ENCODE data around the gene ADRA2C. TPM values are rescaled to one million over a fixed set of nuclear protein-coding genes. Genes with fewer than 3 reads are reported as not detected.

Gene ADRA2C
- polyA plus RNA-seq, 2 of the 4 experiments (the other 2 are of a cell fraction), result 1.9 to 4.1 TPM

DNA sequence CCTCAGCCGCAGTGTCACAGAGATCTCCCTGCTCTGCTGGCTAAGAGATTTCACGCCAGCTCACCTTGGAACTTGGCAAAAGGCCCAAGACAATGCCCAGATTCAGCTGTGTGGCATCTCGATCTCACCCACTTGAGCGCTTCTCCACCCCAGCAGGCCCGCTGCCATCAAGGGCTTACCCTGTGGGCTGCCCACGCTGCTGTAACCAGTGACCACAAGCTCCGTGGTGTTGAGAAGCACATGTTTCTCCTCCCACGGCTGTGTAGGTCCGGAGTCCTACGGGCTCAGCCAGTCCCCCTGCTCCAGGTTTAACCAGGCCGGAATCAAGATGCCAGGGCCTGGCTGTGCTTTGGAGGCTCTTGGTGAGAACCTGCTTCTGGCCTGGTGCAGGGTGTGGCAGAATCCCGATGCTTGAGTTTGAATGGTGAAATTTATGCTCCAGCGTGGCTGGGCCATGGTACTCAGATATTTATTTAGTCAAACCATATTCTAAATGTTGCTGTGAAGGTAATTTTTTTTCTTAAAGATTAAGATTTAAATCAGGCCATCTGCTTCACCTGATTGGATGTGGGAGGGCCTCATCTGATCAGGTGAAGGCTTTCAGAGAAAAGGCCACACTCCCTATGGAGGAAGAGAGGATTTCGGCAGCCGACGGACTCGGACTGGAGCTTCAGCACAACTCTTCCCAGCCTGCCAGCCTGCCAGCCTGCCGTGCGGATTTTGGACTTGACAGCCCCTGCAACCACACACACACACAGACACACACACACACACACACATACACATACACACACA lies 24.8 kb upstream of the ADRA2C start:
- no peak for FAIRE-seq

DNA sequence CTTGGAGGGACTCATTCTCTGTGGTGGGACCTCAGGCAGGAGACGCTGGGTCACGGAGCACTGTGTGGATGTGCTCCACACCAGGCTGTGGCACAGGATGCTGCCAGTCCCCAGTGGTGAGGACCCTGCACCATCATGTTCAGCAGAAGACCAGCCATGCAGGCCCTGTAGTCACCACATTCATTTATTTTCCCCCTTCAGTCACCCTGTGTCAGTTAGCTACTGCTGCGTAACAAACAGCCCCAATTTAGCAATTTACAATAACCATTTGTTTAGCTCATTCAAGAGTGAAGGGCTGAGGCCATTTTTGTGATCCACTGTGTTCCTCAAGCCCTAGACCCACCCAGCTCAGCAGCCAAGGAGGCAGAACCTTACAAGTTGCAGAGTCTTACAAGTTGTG lies 23.6 kb upstream of the ADRA2C start:
- DNase-seq (ENCODE audit: low read depth in 1 of 2, low spot score in 1 of 2), result no peak
- ChIA-PET CTCF (no interaction called here), POLR2A (no interaction called here)
- Histone ChIP-seq H3K4me3 (no peak overlapping the region), H3K9me3 (peaks cover 11% of the 10 kb centered on the region; the same call in 2 of the 3 replicates), H3K4me2 (no peak overlapping the region), H3K4me1 (no peaks in the 10 kb centered on the region; the same call in 2 of the 3 replicates), H3K27ac (no peak overlapping the region)
- no peak for FAIRE-seq
- TF ChIP-seq, protein P1, sequence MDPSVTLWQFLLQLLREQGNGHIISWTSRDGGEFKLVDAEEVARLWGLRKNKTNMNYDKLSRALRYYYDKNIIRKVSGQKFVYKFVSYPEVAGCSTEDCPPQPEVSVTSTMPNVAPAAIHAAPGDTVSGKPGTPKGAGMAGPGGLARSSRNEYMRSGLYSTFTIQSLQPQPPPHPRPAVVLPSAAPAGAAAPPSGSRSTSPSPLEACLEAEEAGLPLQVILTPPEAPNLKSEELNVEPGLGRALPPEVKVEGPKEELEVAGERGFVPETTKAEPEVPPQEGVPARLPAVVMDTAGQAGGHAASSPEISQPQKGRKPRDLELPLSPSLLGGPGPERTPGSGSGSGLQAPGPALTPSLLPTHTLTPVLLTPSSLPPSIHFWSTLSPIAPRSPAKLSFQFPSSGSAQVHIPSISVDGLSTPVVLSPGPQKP (IDR thresholded peaks at IDR 0.05; ENCODE audit: low read depth, low read length), result no peak
- TF ChIP-seq TP53 (CRISPR knock-in tag; IDR thresholded peaks at IDR 0.05), result no peak
- TF ChIP-seq HEYL (CRISPR knock-in tag; IDR thresholded peaks at IDR 0.05), result no peak
- no peak for TF ChIP-seq TFCP2L1 (CRISPR knock-in tag; IDR thresholded peaks at IDR 0.05)
- no peak for TF ChIP-seq RCOR1 (IDR thresholded peaks at IDR 0.05; ENCODE audit: low read depth, low read length)
- TF ChIP-seq HOXA7 (CRISPR knock-in tag; IDR thresholded peaks at IDR 0.05), result no peak
- no peak for TF ChIP-seq FOSB (CRISPR knock-in tag; IDR thresholded peaks at IDR 0.05)
- no peak for TF ChIP-seq RAD21 (conservative IDR thresholded peaks at IDR 0.05 in 1 of 2, IDR thresholded peaks at IDR 0.05 in 1 of 2)
- TF ChIP-seq CBX8 (IDR thresholded peaks at IDR 0.05), result no peak
- no peak for TF ChIP-seq NFE2L2 (conservative IDR thresholded peaks at IDR 0.05; ENCODE audit: low read length)
- TF ChIP-seq, protein P2, sequence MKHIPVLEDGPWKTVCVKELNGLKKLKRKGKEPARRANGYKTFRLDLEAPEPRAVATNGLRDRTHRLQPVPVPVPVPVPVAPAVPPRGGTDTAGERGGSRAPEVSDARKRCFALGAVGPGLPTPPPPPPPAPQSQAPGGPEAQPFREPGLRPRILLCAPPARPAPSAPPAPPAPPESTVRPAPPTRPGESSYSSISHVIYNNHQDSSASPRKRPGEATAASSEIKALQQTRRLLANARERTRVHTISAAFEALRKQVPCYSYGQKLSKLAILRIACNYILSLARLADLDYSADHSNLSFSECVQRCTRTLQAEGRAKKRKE (CRISPR knock-in tag; IDR thresholded peaks at IDR 0.05; ENCODE audit: low read depth), result no peak
- no peak for TF ChIP-seq MAFK (IDR thresholded peaks at IDR 0.05; ENCODE audit: partially characterized antibody)
- no peak for TF ChIP-seq GATA3 (IDR thresholded peaks at IDR 0.05; ENCODE audit: borderline replicate concordance)
- no peak for TF ChIP-seq ZFP36 (IDR thresholded peaks at IDR 0.05; ENCODE audit: borderline replicate concordance, partially characterized antibody)
- TF ChIP-seq, protein P3, sequence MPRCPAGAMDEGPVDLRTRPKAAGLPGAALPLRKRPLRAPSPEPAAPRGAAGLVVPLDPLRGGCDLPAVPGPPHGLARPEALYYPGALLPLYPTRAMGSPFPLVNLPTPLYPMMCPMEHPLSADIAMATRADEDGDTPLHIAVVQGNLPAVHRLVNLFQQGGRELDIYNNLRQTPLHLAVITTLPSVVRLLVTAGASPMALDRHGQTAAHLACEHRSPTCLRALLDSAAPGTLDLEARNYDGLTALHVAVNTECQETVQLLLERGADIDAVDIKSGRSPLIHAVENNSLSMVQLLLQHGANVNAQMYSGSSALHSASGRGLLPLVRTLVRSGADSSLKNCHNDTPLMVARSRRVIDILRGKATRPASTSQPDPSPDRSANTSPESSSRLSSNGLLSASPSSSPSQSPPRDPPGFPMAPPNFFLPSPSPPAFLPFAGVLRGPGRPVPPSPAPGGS (IDR thresholded peaks at IDR 0.05), result no peak
- TF ChIP-seq HOXB13 (CRISPR knock-in tag; IDR thresholded peaks at IDR 0.05; ENCODE audit: low read depth), result no peak
- no peak for TF ChIP-seq ZSCAN20 (CRISPR knock-in tag; IDR thresholded peaks at IDR 0.05)
- WGBS (ENCODE audit: missing lambda C conversion rate), result 19% methylated on average over 3 of the region's 3 CpGs
- ATAC-seq, result no peak

More for the DNA sequence above, 24.8 kb upstream of the ADRA2C start:
- Histone ChIP-seq H3K4me1 (no peaks in the 10 kb centered on the region; the same call in 2 of the 3 replicates), H3K4me3 (no peak overlapping the region), H3K27ac (no peak overlapping the region), H3K4me2 (no peak overlapping the region), H3K9me3 (peaks cover 8% of the 10 kb centered on the region; the same call in 1 of the 3 replicates)
- ATAC-seq, result no peak
- ChIA-PET POLR2A (no interaction called here), CTCF (interaction anchor here (0.8 kb wide), 1 partner anchor 19 kb away, joined by 4 read pairs; no protein-coding TSS in a partner anchor)
- no peak for TF ChIP-seq RCOR1 (IDR thresholded peaks at IDR 0.05; ENCODE audit: low read depth, low read length)
- TF ChIP-seq MAFK (IDR thresholded peaks at IDR 0.05; ENCODE audit: partially characterized antibody), result no peak
- TF ChIP-seq NPAS2 (CRISPR knock-in tag; IDR thresholded peaks at IDR 0.05; ENCODE audit: borderline replicate concordance), result no peak
- no peak for TF ChIP-seq JUN (IDR thresholded peaks at IDR 0.05)
- TF ChIP-seq ZFP36 (IDR thresholded peaks at IDR 0.05; ENCODE audit: borderline replicate concordance, partially characterized antibody), result no peak
- no peak for TF ChIP-seq MAZ (IDR thresholded peaks at IDR 0.05; ENCODE audit: borderline replicate concordance, low read depth, low read length)
- TF ChIP-seq BHLHE40 (IDR thresholded peaks at IDR 0.05; ENCODE audit: low read depth, low read length), result no peak
- TF ChIP-seq, protein P1 (IDR thresholded peaks at IDR 0.05; ENCODE audit: low read depth, low read length), result no peak
- TF ChIP-seq SREBF2 (IDR thresholded peaks at IDR 0.05), result no peak
- TF ChIP-seq, protein P4, sequence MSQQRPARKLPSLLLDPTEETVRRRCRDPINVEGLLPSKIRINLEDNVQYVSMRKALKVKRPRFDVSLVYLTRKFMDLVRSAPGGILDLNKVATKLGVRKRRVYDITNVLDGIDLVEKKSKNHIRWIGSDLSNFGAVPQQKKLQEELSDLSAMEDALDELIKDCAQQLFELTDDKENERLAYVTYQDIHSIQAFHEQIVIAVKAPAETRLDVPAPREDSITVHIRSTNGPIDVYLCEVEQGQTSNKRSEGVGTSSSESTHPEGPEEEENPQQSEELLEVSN (IDR thresholded peaks at IDR 0.05; ENCODE audit: borderline replicate concordance, low read depth), result no peak
- TF ChIP-seq FOSB (CRISPR knock-in tag; IDR thresholded peaks at IDR 0.05), result no peak
- no peak for TF ChIP-seq KDM1A (IDR thresholded peaks at IDR 0.05; ENCODE audit: low read depth)
- no peak for TF ChIP-seq MYC (IDR thresholded peaks at IDR 0.05; ENCODE audit: borderline replicate concordance, low read length)
- no peak for DNase-seq (ENCODE audit: low read depth in 1 of 2, low spot score in 1 of 2)
- 74% methylated on average over 16 of the region's 19 CpGs for WGBS (ENCODE audit: missing lambda C conversion rate)
